Kidney capillary endothelial cell (primary cell): ENCODE results near the gene PKDCC.
"Not testable (repeated sequence)": the region's sequence is repeated elsewhere in the genome, so short reads cannot be mapped to it uniquely, and the experiment has no call there.

Experiments
- DNase-seq: peaks from one replicate; pipeline ENCODE4 v3.0.0-alpha.2; 2018; ENCODE audit warnings: low spot score

PKDCC gene

GRCh38 chr2:42030829-42031228 is 17.0 kb upstream of the PKDCC start:
- no peak for DNase-seq

DNA sequence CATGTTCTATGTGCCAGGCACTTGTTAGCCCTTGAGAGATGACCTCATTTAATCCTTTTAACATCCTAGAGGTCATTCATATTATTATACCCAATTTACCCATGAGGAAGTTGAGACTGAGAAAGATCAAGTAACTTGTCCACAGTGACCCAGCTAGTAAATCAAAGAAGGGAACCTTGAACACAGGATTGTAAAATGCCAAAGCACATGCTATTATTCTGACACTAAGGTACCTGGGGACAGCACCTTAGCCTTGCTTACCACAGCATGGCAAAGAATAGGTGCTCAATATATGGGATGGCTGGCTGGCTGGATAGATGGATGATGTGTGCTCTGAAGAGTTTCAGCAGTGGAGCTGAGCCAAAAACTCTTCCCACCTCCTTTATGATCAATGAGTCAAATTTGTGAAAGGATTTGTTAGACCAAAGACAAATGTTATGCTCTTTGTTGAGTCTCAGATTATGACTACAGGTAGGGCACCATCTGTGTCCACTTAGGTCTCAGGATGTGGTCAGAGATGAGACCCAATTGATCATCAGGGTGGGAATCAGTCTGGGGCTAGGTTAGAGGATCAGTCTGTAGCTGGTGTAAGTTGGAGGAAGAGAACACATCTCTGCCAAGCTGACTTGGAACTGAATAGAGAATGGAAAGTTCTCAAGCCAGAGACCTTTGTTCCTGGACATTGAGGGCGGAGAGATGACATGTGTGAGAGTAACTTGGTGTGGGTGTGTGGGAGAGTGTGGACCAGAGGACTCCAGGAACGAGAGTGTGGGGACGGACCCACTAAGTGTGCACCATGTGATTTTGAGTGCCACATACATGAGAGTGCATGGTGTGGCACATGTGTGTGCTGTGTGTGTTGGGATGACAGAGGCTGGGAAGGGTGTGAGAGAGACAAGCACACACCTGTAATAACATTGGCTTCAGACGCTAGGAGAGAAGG is 16.3 kb upstream of the PKDCC start:
- DNase-seq = no peak

DNA sequence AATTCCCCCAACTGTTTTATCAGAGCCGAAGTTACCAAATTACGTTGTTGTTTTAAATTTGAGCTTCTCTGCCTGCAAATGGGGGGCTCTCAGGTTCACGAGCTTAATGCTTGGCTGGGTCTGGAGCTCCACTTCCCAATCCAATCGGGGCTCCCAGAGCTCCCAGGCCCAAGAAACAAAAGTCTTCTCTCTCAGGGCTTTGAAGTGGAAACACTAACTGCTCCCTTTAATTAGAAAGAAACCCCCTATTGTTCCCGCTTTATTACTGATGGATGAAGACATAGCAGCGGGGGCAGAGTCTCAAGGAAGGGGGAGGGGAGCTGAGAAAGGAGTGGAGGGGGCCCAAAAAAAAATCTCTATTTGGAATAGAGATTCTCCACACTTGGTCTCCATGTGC is 15.6 kb upstream of the PKDCC start:
- DNase-seq = no peak

- no peak for DNase-seq
These were observed 15.1 kb upstream of the PKDCC start for GRCh38 chr2:42032745-42033144.

GRCh38 chr2:42034096-42034495 is 13.7 kb upstream of the PKDCC start:
- DNase-seq = not testable (repeated sequence)

- DNase-seq = no peak
These were observed 12.6 kb upstream of the PKDCC start for GRCh38 chr2:42035241-42035640.

DNA sequence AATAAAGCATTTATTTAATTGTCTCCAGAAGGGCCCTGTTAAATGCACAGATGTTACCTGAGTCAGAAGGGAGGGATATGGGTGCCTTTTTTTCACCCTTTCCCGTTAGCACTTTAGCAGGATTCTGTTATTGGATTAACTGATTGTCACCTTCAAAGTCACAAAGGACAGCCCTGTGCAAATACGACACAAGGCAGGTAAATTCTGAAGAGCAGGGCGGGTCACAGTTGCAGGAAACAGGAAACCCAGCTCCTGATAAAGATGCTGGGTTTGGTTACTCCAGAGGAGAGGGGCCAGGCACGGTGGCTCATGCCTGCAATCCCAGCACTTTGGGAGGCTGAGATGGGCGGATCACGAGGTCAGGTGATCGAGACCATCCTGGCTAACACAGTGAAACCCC is 11.4 kb upstream of the PKDCC start:
- no peak for DNase-seq

GRCh38 chr2:42036940-42037339 is 10.9 kb upstream of the PKDCC start:
- no peak for DNase-seq

DNA sequence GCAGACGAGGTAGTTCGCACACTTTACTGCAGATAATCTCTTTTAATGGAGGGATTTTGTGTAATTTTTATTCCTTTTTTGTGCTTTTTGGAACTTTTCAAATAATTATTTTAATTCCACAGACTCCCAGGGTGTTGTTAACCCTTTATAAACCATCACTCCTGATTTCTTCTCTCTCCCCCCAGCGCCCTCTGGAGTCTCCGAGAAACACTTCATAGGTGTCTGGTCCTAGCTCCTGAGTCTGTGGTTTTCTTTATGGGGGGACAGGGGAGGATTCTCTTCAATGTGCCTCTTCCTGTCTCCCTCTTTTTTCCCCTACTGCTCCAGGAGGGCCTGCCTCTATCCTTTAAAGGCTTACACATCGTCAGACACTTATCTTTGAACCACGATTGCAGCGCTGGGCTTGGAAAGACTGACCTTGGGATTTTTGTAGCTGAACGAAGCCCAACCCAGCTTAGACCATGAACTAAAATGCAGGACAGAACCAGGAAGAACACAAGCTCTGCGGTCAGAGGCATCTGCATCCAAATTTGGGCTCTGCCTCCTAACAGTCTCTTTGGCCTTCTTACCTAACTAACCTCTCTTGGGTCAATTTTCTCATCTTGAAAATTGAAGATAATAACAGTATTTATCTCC is 7.1 kb upstream of the PKDCC start:
- no peak for DNase-seq

DNA sequence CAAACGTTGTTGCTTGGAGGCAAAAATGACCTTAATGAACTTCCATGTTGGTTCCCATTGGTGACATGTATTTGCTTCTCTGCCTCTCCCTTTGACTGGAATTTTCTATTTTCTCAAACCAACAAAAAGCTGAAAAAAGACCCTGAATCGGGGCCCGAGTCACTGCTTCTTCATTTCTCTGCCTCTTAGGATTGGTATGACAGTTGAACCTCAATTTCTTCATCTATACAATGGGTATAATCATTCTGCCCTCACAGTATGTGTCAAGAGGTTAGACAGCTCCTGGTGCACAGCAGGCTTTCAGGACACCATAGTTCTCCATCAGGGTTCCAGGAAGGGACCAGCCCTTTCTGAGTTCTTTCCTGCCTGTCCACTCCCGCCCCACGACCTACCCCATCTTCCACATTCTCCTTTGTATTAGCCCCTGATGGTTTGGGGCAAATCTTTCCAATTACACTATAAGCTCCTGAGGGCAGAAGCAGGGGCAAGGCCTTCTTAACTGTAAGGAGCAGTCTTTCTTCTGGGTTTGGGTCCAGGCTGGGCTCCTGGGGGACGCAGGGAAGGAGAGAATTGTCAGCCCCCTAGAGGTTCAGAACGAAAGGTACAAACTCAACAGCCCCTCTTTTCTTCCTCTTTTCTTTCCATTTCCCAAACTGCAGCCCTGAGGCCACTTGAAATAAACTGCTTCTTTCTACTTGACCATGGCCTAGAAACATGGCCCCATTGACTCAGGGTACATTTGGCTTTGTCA is 6.3 kb upstream of the PKDCC start:
- no peak for DNase-seq

DNA sequence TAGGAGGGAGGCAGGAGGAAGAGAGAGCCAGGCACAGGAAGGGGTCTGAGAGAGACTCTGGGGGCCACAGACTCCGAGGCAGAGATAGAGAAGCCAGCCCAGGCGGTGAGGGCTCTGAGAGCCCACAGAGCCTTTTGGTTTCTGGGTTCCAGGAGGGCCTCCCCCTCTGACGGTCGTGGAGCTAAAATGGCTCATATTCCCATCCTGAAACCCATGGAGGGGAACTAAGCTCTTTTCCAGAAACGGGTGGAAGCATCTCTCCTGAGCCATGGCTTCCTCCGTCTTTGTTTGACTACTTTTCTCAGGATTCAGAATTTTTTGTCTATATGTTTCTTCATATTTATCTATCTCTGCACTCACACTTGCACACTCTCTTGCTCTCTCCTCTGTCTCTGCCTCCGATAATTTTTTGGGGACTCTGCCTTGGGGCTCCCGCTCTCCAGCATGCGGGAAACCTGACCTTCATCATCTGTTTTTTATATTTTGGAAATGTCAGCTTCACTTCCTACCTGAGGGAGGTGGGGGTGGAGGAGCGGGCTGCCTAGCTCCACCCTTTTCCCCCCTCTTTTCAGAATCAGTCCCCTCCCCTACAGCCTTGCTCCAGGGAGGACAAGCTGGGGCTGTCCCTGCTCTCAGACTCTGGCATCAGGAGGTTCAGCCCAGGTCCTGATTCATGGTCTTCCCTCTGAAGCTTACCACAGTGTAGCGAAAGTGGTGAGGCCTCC is 5.0 kb upstream of the PKDCC start:
- DNase-seq = no peak

DNA sequence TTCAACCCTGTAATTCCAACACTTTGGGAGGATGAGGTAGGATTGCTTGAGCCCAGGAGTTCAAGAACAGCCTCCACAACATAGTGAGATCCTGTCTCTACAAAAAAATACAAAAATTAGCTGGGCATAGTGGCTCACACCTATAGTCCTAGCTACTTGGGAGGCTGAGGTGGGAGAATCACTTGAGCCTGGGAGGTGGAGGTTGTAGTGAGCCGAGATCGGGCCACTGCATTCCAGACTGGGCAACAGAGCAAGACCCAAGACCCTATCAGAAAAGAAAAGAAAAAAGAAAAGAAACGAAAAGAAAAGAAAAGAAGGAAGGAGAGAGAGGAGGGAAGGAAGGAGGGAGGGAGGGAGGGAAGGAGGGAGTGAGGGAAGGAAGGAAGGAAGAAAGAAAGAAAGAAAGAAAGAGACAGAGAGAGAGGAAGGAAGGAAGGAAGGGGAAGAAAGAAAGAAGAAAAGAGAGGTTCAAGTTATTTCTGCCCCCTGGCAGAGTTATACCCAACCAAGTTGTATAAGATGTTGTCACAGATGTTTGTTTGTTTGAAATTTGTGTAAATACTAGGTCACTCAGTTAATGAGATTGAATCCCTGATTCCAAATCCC is 3.9 kb upstream of the PKDCC start:
- no peak for DNase-seq

GRCh38 chr2:42044939-42045338 is 2.9 kb upstream of the PKDCC start:
- DNase-seq = no peak

- no peak for DNase-seq
These were observed 2.5 kb upstream of the PKDCC start for GRCh38 chr2:42045352-42045751.

GRCh38 chr2:42045848-42046748 is 1.7 kb upstream of the PKDCC start:
- no peak for DNase-seq

DNA sequence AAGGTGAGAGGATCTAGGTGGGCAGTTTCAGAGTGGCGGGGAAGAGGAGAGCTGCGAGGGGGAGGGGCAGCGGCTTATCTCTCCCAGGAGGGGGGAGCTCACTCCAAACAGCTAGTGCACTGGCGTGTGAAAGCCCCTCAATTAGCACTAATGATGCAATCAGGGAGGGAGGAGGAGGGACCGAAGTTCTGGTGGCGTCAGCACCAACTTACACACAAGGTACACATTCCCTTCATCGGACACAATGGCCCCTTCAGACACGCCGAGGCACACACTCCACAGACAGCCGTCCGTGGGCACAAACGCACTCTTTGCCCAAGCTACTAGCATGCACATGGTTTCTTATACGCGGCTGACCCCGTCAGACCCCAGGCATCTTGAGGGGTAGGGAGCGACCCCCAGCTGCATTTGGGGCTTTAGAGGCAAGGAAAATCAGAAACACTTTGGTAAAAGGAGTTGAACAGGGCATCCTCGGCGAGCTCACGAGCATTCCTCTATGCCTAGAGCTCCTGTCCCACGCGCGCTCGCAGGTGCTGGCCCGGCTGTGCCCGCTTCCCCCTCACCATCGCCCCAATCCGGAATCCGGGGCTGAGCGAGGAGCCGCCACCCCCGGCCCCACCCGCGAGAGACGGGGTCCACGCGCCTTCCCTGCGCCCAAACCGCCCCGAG is 868 bp upstream of the PKDCC start:
- no peak for DNase-seq

DNA sequence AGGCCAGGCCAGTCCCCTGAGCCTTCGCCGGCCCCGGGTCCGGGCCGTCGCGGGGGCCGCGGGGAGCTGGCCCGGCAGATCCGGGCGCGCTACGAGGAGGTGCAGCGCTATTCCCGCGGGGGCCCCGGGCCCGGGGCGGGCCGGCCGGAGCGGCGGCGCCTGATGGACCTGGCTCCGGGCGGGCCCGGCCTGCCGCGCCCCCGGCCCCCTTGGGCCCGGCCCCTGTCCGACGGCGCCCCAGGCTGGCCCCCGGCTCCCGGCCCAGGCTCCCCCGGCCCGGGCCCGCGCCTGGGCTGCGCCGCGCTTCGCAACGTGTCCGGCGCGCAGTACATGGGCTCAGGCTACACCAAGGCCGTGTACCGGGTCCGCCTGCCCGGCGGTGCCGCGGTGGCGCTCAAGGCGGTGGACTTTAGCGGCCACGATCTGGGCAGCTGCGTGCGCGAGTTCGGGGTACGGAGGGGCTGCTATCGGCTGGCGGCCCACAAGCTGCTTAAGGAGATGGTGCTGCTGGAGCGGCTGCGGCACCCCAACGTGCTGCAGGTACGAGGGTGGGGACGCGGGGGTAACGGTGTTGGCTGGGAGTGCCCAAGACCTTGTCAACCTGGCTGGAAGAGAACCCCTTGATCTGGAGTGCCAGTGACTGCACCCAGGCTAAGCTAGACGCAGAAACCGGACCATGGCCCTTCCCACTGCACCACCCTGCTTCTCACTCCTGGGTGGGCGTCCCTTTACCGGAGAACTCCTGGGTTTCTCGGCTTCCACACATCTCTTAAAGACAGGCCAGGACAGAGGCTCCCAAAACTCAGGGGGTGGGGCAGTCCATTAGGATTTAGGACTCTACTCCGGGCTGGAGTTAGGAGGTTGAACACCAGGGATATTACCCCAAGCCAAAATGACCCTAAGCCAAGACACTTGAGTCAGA is 739 bp downstream of the PKDCC start:
- DNase-seq = no peak

GRCh38 chr2:42049221-42050009 is 1.6 kb downstream of the PKDCC start:
- DNase-seq = no peak
